NCI-H146 (cell line): ENCODE results near the gene ZNF764.
"Not testable (repeated sequence)": the region's sequence is repeated elsewhere in the genome, so short reads cannot be mapped to it uniquely, and the experiment has no call there.

Source experiments
- DNase-seq: peaks from one replicate; lab custom pipeline; 2025; lab: John Stamatoyannopoulos, UW

Gene ZNF764

DNA sequence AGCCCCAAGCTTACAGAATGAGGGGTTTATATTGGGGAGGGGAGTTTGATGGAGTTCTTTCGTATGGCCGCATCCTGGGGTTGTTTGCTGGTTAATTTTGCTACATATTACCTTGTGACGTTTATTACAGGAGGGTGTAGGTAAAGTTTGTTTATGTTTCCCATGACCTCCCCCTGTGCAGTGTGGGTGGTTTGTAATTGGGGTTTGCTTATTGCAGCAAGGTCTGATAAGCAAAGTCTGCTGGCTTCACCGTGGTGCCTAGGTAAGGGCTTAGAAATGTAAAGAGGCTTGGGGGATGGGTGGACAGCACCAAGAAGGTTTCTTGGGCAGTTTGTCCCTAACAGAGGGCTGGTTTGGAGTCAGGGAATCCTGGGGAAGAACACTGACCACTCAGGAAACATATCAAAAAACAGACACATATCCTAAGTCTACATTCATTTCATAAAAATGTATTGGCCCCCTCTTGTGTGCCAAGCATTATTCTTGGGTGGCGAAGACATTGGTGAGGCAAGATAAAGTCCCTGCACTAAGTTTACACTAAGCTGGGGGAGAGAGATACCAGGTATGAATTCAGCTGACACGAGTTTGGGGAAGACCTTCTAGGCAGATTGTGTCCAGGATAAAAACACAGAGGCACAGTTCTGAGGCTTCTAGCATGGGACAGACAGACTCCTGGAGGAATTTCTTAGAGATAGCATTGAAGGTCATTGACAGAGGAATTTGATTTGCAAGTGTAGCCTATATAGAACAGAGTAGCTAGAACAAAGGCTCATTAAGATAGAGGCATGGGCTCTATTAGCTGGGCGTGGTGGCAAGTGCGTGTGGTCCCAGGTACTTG is 9.5 kb downstream of the ZNF764 start:
- no peak for DNase-seq

DNA sequence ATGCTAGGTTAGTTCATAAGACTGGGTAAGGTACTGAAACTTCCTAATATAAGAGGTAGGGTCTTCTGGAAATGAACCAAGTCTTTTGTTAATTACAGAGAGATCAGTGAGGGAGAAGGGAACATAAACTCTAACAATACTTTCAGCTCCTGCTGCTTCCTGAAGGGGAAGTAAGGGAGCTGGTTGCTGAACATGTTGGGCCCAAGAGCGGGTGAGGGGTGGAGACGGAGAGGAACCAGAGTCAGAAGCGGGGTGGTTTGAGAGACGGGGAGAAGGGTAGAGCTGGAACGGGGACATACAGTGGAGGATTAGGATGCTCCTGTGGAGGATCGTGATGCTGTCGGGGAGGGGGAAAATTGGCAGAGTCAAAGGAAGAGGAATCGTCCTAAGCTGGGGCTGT is 12.1 kb downstream of the ZNF764 start:
- DNase-seq, result no peak

DNA sequence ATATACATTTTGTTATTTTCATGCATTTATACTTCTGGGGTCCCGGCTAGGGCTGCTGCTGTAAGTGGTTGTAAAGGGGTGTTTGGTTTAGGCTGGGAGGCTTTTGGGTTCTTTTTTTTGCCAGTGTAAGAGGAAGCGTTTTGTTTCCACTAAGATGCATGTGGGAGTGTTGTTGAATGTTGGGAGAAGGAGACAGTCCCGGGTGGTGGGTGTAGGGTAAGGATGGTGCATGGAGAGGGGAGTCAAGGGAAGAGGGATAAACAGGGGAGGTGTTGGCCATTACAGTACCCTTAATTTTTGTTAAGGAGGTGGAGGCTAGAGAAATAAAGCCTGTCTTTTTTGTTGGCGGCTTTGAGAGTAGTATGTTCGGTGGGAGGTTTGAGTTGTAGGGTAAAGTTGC is 15.1 kb downstream of the ZNF764 start:
- no peak for DNase-seq

DNA sequence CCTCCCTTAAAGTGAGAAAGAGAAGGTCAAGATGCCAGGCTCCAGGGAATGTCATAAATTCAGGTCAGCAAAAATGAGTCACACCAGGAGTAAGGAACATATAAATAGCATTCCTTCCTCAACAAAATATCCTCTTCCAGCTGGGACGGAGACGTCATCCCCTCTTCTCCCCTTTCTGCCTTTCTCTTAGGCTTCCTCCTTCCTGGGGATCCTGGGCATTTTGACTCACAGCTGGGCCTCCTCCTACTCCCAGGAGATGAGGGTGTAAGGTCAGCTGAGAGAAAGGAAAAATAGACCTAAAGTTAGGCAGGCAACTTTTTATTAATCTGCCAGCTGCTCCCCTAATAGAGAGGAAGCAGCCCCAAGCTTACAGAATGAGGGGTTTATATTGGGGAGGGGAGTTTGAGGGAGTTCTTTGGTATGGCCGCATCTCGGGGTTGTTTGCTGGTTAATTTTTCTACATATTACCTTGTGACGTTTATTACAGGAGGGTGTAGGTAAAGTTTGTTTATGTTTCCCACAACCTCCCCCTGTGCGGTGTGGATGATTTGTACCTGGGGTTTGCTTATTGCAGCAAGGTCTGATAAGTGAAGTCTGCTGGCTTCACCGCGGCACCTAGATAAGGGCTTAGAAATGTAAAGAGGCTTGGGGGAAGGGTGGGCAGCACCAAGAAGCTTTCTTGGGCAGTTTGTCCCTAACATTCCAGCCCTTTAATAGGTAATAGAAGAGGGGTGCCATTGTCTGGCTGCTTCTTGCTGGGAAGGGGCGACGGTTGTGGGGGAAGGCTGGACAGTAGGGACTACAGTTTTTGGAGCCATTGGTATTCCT is 16.5 kb downstream of the ZNF764 start:
- DNase-seq, result no peak

DNA sequence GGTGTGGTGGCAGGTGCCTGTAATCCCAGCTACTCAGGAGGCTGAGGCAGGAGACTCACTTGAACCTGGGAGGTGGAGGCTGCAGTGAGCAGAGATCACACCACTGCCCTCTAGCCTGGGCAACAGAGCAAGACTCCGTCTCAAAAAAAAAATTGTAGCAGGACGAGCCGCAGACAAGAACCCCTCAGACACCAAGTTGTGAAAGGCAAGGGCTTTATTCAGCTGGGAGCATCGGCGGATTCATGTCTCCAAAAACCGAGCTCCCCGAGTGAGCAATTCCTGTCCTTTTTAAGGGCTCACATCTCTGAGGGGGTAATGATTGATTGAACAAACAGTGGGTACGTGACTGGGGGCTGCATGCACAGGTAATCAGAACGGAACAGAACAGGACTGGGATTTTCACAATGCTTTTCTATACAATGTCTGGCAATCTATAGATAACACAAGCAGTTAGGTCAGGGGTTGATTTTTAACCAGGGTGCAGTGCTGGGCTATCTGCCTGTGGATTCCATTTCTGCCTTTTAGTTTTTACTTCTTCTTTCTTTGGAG is 17.2 kb downstream of the ZNF764 start:
- not testable (repeated sequence) for DNase-seq

DNA sequence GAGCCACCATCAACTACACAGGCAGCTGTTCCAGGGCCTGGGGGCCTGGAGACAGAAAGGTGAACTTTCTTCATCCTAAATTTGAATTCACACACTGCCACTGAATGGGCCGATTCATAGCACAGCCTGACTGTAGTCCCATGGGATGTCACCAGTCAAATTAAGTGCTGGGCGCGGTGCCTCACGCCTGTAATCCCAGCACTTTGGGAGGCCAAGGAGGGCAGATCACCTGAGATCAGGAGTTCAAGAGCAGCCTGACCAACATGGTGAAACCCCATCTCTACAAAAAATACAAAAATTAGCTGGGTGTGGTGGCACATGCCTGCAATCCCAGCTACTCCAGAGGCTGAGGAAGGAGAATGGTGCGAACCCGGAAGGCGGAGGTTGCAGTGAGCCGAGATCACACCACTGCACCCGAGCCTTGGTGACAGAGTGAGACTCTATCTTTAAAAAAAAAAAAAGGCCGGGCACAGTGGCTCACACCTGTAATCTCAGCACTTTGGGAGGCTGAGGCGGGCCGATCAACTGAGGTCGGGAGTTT is 18.1 kb downstream of the ZNF764 start:
- not testable (repeated sequence) for DNase-seq

DNA sequence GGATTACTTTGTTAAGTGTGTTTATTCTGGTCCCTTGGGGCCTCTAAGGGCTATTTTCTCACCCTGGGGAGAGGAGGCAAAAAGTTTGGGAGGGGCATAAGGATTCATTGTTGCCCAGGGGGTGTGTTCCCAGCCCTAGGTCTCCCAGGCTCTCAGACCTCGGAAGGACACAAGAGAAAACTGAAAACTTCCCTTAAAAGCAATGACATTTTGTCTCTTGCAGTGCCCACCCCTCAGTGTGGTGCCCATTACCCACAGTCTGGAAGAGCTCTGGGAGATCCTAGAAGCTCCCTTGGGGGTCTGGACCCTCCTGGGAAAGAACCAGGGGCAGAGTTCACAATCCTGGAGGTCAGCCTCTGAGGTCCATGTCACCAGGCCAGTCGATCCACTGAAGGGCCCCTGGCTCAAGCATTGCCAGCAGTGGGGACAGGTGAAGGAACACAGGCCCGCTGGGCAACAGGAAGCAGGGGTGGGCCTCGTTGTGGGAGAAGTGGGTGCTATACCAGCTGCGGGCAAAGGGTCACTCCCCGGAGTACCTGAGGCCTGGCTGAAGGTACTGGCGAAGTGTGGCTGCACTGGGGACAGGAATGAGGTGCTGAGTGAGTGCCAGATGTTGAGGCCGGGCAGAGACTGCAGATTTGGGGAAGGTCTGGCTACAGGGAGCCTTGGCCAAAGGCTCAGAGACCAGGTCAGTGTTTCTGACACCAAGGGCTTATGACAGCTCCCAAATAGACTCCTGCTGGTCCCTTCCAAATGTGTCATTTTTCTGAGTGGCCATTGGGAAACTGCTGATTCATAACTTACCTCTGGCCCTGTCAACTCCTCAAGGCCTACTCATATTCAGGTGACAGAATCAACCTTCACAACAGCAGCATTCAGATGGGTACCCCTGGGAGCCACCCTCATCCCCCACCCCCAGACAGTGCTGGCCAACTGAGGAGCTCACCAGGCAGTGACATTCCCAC is 18.9 kb downstream of the ZNF764 start:
- DNase-seq, result no peak

DNA sequence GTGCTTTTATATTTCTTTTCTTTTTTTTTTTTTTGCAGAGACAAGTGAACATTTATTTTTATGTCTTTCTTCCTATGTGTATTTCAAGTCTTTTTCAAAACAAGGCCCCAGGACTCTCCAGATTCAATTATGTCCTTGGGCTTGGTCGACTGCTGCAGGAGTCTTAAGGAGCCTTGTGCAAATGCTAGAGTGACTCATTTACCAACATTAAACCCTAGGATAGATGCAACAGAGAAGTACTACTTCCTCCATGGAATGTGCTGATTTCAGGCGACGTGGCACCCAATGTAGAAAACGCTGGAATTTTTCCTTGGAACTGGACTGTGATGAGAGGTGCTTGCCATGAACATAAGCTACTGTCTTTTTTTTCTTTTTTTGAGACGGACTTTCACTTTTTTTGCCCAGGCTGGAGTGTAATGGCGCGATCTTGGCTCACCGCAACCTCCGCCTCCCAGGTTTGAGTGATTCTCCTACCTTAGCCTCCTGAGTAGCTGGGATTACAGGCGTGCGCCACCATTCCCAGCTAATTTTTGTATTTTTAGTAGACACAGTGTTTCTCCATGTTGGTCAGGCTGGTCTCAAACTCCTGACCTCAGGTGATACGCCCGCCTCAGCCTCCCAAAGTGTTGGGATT is 21.7 kb downstream of the ZNF764 start:
- DNase-seq, result not testable (repeated sequence)

DNA sequence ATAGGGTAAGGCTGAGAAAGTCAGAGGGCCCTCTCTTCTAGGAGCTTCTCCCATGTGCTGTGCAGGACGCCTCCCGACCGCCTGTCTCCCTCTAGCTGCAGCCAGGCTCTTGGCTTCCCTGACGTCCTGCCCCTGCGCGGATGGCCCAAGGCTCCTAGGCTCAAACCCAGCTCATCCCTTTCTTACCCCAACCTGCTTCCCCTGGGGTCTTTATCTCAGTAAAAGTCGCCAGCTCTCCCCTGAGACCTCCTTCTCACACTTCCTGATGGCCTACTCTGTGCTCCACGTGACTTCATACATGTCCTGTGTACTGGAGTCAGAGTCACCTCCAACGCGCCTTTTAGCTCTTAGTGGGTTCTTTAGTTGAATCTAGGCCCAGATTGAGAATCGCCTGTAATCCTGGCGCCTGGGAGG is 22.4 kb downstream of the ZNF764 start:
- DNase-seq, result peak; percentile 82

DNA sequence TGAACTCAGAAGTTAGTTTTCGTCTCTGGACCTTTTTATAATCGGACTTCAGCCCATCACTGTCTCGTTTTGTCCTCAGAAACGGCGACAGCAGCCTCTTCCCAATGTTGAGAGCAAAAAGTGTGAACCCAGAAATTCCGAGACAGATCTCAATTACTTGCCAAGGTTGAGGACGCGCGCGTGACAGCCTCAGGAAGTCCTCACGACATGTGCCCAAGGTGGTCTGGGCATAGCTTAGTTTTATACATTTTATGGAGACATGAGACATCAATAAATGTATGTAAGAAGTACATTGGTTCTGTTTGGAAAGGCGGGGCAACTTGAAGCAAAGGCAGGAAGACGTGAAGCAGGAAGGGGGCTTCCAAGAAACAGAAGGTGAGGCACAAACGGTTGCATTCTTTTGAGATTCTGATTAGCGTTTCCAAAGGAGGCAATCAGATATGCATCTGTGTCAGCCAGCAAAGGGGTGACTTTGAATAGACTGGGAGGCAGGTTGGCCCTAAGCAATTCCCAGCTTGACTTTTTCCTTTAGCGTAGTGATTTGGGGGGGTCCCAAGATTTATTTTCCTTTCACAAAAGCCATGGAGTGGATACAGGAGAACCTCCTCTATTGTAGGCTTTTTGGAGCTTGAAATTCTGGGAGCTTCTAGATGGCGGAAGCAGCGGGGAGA is 22.9 kb downstream of the ZNF764 start:
- DNase-seq, result peak; percentile 66

DNA sequence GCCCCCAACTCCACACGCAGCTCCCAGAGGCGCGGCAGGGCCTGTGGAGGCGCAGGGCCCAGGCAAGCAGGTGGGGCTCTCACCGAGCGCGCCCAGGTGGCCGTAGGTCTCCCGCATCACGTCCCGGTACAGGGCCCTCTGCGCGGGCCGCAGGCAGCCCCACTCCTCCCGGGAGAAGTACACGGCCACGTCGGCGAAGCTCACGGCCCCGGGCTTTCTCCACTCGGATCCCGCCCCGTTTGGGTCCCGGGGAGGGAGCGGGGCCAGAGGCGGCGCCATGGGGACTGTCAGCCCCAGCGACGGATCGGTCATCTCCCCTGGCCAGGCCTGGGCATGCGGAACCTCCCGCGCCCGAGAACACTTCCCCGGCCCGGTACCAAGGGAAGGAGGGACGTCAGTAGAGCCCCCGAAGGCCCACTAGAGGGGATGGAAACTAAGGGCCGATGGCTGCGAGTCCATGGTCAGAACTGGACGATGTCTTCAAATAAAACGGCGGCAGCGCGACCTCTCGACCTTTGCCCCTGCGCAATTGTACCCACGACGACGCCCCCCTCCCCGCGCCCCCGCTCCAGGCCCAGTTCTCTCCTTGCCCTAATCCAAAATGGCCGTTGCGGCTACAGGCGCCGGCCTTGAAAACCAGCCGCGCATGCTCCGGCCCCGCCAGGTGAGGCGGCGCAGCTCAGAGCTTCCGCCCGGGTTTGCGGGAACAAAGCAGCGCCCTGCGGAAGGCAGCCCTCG is 23.6 kb downstream of the ZNF764 start, which contains the start of gene ZNF747:
Gene ZNF747 (minus strand): TSS at position 491 of the 738 bp plus-strand sequence. CDS start 179 bp downstream, at position 312.
- peak; percentile 94 for DNase-seq

DNA sequence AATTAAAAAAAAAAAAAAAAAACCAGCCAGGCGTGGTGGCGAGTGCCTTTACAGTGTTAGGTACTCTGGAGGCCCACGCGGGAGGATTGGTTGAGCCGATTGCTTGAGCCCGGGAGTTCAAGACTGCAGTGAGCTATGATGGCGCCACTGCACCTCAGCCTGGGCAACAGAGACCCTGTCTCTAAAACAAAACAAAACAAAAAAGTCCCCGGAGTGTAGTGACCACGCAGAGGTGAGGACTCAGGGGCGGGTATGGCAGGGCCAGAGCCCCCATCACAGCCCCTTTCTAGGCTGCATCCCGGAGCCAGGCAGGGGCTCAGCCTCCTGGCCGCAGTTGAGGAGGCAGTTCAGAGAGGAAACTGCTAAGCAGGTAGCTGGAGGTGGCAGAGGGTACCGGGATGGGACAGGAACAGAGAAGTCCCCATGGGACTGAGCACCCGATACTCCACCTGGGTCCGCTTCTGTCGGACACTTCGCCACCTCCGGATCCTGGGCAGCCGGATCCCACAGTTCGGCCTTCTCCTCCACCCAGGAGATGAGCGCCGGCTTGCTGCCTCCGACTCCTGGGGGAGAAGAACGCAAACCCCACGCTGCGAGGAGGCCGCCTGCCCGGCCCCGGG is 24.3 kb downstream of the ZNF764 start:
- DNase-seq, result peak; percentile 22

DNA sequence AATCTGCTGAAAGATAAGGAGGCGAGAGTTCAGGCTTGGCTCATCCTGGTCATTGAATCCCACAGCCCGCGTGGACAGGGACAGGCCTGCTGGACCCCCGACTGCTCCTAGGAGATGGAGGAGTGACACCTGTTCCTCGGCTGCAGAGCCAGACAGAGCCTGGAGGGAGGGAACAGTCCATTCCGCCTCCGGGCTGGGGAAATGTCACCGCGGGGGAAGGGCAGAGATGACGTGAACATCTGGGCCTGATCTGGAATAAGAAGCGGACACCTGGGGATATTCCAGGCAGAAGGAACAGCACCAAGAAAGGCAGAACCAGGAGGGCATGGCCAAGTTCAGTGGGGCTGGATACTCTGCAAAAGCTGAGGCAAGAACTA is 25.0 kb downstream of the ZNF764 start:
- no peak for DNase-seq

DNA sequence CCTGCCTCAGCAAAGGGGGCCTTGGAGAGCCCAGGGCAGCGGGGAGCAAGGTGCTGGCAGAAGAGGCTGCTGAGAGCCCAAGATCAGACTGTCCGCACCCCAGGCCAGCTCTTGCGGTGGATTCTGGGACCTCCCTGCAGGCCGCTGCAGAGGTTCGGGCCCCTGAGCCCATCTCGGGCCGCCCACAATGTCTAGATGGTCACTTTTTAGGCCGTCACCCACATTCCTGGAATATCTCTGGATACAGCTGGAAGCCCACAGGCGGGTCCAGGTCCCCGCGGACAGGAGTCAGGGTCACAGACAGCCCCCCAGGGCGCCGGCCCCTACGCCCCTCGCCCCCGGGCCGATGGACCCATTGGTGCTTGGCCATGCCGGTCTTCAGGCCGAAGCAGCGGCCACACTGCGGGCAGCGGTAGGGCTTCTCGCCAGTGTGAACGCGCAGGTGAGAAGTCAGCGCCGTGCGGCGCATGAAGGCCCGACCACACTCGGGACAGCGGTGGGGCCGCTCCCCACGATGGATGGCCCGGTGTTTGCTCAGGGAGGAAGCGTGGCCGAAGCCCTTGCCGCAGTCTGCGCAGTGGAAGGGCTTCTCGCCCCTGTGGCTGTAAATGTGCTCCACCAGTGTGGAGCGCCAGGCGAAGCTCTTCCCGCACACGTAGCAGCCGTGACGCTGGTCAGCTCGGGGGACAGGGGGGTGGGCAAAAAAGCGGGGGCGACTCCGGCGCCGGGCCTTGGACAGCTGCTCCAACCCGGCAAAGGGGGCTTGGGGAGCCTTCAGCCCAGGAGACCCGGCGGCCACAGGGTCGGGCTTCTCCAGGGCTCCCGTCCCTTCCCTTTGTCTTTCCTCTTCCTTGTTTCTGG is 25.7 kb downstream of the ZNF764 start:
- no peak for DNase-seq

DNA sequence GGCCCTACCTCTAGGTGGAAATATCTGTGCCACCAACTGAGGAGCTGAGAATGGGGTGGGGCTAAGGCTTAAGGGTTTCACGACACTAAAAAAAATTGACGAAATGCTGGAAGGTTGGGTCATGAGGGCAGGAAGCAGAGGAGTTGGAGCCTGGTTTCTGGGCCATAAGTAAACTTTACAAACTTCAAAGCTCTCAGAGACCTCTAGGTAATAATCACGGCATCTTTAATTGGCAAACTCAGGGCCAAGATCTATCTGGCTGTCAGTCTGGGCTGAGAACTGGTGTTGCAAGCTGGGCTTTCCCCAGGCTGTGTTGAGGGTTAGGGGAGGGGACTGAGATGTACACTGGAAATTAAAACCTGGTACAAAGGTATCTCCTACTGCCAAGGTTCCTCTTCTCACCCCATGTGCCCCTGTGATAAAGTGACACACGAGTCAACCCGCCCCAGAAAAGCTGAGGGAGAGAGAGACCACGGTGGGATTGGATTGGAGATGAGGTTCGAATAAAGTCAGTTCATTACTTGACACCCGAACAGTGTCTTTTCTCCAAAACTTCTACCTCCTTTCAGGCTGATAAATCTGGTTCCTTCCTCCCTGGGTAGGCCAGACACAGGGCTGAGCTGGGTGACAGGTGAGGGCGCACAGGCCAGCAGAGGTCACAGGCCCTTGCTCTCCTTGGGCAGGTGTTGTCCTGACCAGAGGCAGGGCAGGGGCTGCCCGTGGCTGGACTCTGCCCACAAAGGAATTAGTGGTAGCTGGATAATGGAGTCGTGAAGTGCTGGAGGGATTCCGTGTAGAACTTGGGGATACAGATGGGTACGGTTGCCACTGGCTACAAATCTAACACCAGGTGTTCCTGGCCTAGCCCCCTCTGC is 27.8 kb downstream of the ZNF764 start:
- no peak for DNase-seq

DNA sequence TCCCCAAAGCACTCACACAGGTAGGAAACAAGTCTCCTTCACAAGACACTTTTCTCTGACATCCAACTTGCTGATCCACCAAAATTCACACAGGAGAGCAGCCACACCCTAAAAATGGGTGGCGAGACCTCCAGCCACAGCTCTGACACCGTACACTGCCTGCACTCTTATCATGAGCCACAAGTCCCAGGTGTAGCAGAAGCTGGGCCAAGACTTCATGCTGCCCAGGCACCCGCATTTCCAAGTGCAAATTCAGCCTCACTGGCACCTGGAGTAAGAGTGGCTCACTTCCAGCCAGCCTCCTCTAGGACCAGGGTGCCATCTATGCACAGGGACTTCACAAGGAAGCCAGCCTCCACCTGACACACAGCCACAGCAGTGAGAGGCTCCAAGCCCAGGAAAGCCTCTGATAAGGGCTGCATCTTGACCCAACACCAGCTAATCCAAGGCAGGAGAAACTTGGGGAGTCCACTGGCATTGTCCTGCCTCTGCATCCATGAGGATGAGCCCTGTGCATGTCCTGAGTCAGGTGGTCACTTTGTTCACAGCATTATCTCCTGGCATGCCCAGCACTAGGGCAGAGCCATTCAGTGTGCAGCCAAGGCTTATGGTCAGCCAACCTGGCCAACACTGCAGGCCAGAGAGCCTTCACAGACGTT is 29.2 kb downstream of the ZNF764 start:
- no peak for DNase-seq
